GM18870 (cell line): ENCODE results near the gene ACSF3.

Experiments used
- ATAC-seq: cut with Tn5 transposase; IDR thresholded peaks from one replicate; pipeline ENCODE4 v1.9.1; 2021; ENCODE audit warnings: moderate library complexity; ENCODE audit not compliant: unreplicated experiment

The ACSF3 gene

GRCh38 chr16:89093602-89094251 lies at the start of gene ACSF3:
Gene ACSF3 (plus strand): TSS chr16:89093852. CDS start chr16:89100682, 6,830 bp downstream.
- ATAC-seq: no peak

GRCh38 chr16:89044418-89045180 lies 49.1 kb upstream of the ACSF3 start:
- ATAC-seq: no peak

GRCh38 chr16:89045181-89045815 lies 48.4 kb upstream of the ACSF3 start:
- no peak for ATAC-seq

- ATAC-seq: no peak
These were observed 47.8 kb upstream of the ACSF3 start for GRCh38 chr16:89045881-89046280.

- no peak for ATAC-seq
These were observed 47.2 kb upstream of the ACSF3 start for GRCh38 chr16:89046491-89046890.

GRCh38 chr16:89047331-89048089 lies 46.1 kb upstream of the ACSF3 start:
- no peak for ATAC-seq

GRCh38 chr16:89048090-89048725 lies 45.4 kb upstream of the ACSF3 start:
- ATAC-seq: no peak

- ATAC-seq: no peak
These were observed 44.7 kb upstream of the ACSF3 start for GRCh38 chr16:89048871-89049422.

GRCh38 chr16:89049484-89050118 lies 44.1 kb upstream of the ACSF3 start:
- no peak for ATAC-seq

GRCh38 chr16:89050119-89050867 lies 43.4 kb upstream of the ACSF3 start:
- ATAC-seq: no peak

- no peak for ATAC-seq
These were observed 42.8 kb upstream of the ACSF3 start for GRCh38 chr16:89050868-89051311.

- no peak for ATAC-seq
These were observed 42.0 kb upstream of the ACSF3 start for GRCh38 chr16:89051521-89052166.

GRCh38 chr16:89052191-89052889 lies 41.3 kb upstream of the ACSF3 start:
- no peak for ATAC-seq

GRCh38 chr16:89052890-89053724 lies 40.5 kb upstream of the ACSF3 start:
- ATAC-seq: no peak

GRCh38 chr16:89053725-89054029 lies 40.0 kb upstream of the ACSF3 start:
- ATAC-seq: no peak

- ATAC-seq: no peak
These were observed 39.4 kb upstream of the ACSF3 start for GRCh38 chr16:89054261-89054661.

- ATAC-seq: no peak
These were observed 38.9 kb upstream of the ACSF3 start for GRCh38 chr16:89054714-89055113.
